CD14-positive monocyte (primary cell): ENCODE measurements around the gene RCVRN. TPM values are rescaled to one million over a fixed set of nuclear protein-coding genes. Genes with fewer than 3 reads are reported as not detected.
A peak's percentile ranks its signal among the peaks of the same experiment; 100 is the strongest.

ENCODE experiments used
- DNase-seq, 3 donors: peaks; one replicate each; pipeline ENCODE4 v3.0.0-alpha.2; 2011 to 2022
- H2AFZ ChIP-seq: 2 replicates; pipeline ENCODE4 v1.6.0; 2012; ENCODE audit warnings: mild to moderate bottlenecking, low read depth, low read length, inconsistent platforms; ENCODE audit not compliant: insufficient read depth, poor library complexity, severe bottlenecking
- H3K27ac ChIP-seq, 2 donors: 1 replicate in 1 of 2; 2 replicates in 1 of 2; pipeline ENCODE4 v1.5.1; 2012 to 2013; ENCODE audit warnings: low read length in 2 of 2, control low read depth in 1 of 2, inconsistent platforms in 1 of 2, low read depth in 1 of 2, mild to moderate bottlenecking in 1 of 2
- H3K27me3 ChIP-seq, 2 donors: one replicate each; pipeline versions ENCODE4 v1.6.0 to v1.6.1; 2011 to 2013; ENCODE audit warnings: low read length in 2 of 2; ENCODE audit not compliant: control insufficient read depth in 2 of 2, insufficient read depth in 2 of 2
- H3K36me3 ChIP-seq, 2 donors: replicated peaks in 1 of 2; 1 replicate in 1 of 2; 2 replicates in 1 of 2; pipeline versions ENCODE4 v1.5.1 to v1.6.1; 2012 to 2013; ENCODE audit warnings: low read length in 2 of 2, control low read depth in 1 of 2, inconsistent platforms in 1 of 2, mild to moderate bottlenecking in 1 of 2; ENCODE audit not compliant: insufficient read depth in 2 of 2, control insufficient read depth in 1 of 2
- H3K4me1 ChIP-seq, 2 donors: 1 replicate in 1 of 2; 2 replicates in 1 of 2; pipeline versions ENCODE4 v1.5.1 to v1.6.1; 2012 to 2013; ENCODE audit warnings: low read length in 2 of 2, control low read depth in 1 of 2, inconsistent platforms in 1 of 2, mild to moderate bottlenecking in 1 of 2, moderate library complexity in 1 of 2; ENCODE audit not compliant: insufficient read depth in 2 of 2, control insufficient read depth in 1 of 2
- H3K4me2 ChIP-seq: replicated peaks from 2 replicates; pipeline ENCODE3; 2012; ENCODE audit warnings: low read length, moderate library complexity, mild to moderate bottlenecking; ENCODE audit not compliant: poor library complexity, severe bottlenecking; ENCODE audit errors: extremely low read depth
- H3K4me3 ChIP-seq, 3 experiments: fragments of 200-600 bp in 1 of 3; sonication (generic) in 1 of 3; replicated peaks in 1 of 3; 1 replicate in 2 of 3; 2 replicates in 1 of 3; pipeline ENCODE4 v1.5.1; 2011 to 2013; ENCODE audit warnings: low read length in 3 of 3, mild to moderate bottlenecking in 3 of 3, control low read depth in 2 of 3, low read depth in 2 of 3, inconsistent platforms in 1 of 3, moderate library complexity in 1 of 3
- H3K79me2 ChIP-seq: 2 replicates; pipeline ENCODE4 v1.6.0; 2012; ENCODE audit warnings: mild to moderate bottlenecking, control low read depth, inconsistent platforms, low read length, moderate library complexity; ENCODE audit not compliant: insufficient read depth
- H3K9ac ChIP-seq: 2 replicates; pipeline ENCODE4 v1.6.0; 2017; ENCODE audit warnings: low read length, mild to moderate bottlenecking; ENCODE audit not compliant: insufficient read depth, poor library complexity, severe bottlenecking
- H3K9me3 ChIP-seq, 2 donors: replicated peaks in 1 of 2; 1 replicate in 1 of 2; 2 replicates in 1 of 2; pipeline versions ENCODE4 v1.5.1 to v1.6.1; 2012 to 2013; ENCODE audit warnings: low read length in 2 of 2, control low read depth in 1 of 2; ENCODE audit not compliant: control insufficient read depth in 1 of 2, insufficient read depth in 1 of 2
- H4K20me1 ChIP-seq: 2 replicates; pipeline ENCODE4 v1.6.0; 2012; ENCODE audit warnings: mild to moderate bottlenecking, low read length, control low read depth, moderate library complexity; ENCODE audit not compliant: insufficient read depth
- H3K27ac Mint-ChIP-seq, 7 donors: one replicate each; pipeline ENCODE4 v1.8.0; 2020; ENCODE audit warnings: mild to moderate bottlenecking in 7 of 7, mixed read lengths in 7 of 7, moderate library complexity in 6 of 7, inconsistent platforms in 2 of 7
- H3K27me3 Mint-ChIP-seq, 3 donors: one replicate each; pipeline ENCODE4 v1.8.0; 2021 to 2022; ENCODE audit warnings: low read depth in 3 of 3, mild to moderate bottlenecking in 3 of 3, mixed read lengths in 3 of 3, moderate library complexity in 3 of 3, inconsistent platforms in 1 of 3
- H3K36me3 Mint-ChIP-seq, 2 donors: one replicate each; pipeline ENCODE4 v1.8.0; 2020; ENCODE audit warnings: mixed read lengths in 2 of 2, inconsistent platforms in 1 of 2, mild to moderate bottlenecking in 1 of 2
- H3K4me1 Mint-ChIP-seq: one replicate; pipeline ENCODE4 v1.8.0; 2020; ENCODE audit warnings: mild to moderate bottlenecking, mixed read lengths
- H3K4me3 Mint-ChIP-seq, 2 donors: one replicate each; pipeline ENCODE4 v1.8.0; 2020; ENCODE audit warnings: mild to moderate bottlenecking in 2 of 2, mixed read lengths in 2 of 2, moderate library complexity in 1 of 2
- H3K9me3 Mint-ChIP-seq, 7 donors: one replicate each; pipeline ENCODE4 v1.8.0; 2020 to 2022; ENCODE audit warnings: mixed read lengths in 7 of 7, mild to moderate bottlenecking in 6 of 7, moderate library complexity in 6 of 7, inconsistent platforms in 2 of 7
- CTCF ChIP-seq: fragments of 200-600 bp; IDR thresholded peaks from one replicate; pipeline ENCODE4 v1.8.0; 2022; ENCODE audit warnings: antibody characterized with exemption, mild to moderate bottlenecking
- WGBS: methylation state at CpG from one replicate; pipeline ENCODE4 v1.1.5; 2013; ENCODE audit warnings: missing lambda C conversion rate; ENCODE audit not compliant: insufficient coverage; 5-methylcytosine and 5-hydroxymethylcytosine counted together
- intact Hi-C, 2 donors: fragments of 100-400 bp; cut with micrococcal nuclease; formaldehyde crosslinking; loops; one replicate each; pipeline versions ENCODE4 v1.15.0 to v1.15.1; 2023
- polyA plus RNA-seq, 3 donors: library from polyadenylated mRNA; depleted of rRNA in 1 of 3; unstranded in 2 of 3; stranded (reverse) in 1 of 3; fragments of 300-500 nt in 2 of 3; fragments of >200 nt in 1 of 3; fragmentation: Illumina TruSeq in 2 of 3; gene quantifications; 1 replicate in 2 of 3; 2 replicates in 1 of 3; pipeline ENCODE4 v1.2.3, GENCODE V29; 2012 to 2021

The RCVRN gene
- polyA plus RNA-seq, 3 donors, result 2.5 TPM; not detected in 2

GRCh38 chr17:9875441-9875840 lies 29.6 kb downstream of the RCVRN start:
- no peak overlapping the region for H3K9ac ChIP-seq
- H4K20me1 ChIP-seq, result no peaks in the 10 kb centered on the region
- DNase-seq, result no peak
- no peaks in the 10 kb centered on the region for H3K79me2 ChIP-seq
- no peak overlapping the region for H3K27ac ChIP-seq
- no peaks in the 10 kb centered on the region for H3K9me3 ChIP-seq
- WGBS, result 17% methylated on average over 1 of the region's 3 CpGs
- H3K4me1 ChIP-seq, result peaks cover 8 to 14% of the 10 kb centered on the region in 2 donors
- peaks cover 9 to 15% (median 13%) of the 10 kb centered on the region in 3 donors for H3K27me3 Mint-ChIP-seq
- no peak overlapping the region for H2AFZ ChIP-seq
- no peak overlapping the region for H3K4me2 ChIP-seq
- no peak overlapping the region for H3K4me3 Mint-ChIP-seq
- H3K4me3 ChIP-seq, result no peak overlapping the region
- no peak for TF ChIP-seq CTCF
- intact Hi-C loops, result no loop called here
- no peaks in the 10 kb centered on the region for H3K36me3 Mint-ChIP-seq
- H3K9me3 Mint-ChIP-seq, result peaks cover 0 to 7% (median 0%) of the 10 kb centered on the region in 7 donors
- H3K27ac Mint-ChIP-seq, result peak overlapping the region in 1 of 7 donors; percentile 69
- peaks cover 9% of the 10 kb centered on the region for H3K4me1 Mint-ChIP-seq
- no peaks in the 10 kb centered on the region for H3K36me3 ChIP-seq
- H3K27me3 ChIP-seq, result peaks cover 0 to 3% of the 10 kb centered on the region in 2 donors

GRCh38 chr17:9874722-9875121 lies 30.3 kb downstream of the RCVRN start:
- H3K27me3 Mint-ChIP-seq, result peaks cover 7 to 15% (median 13%) of the 10 kb centered on the region in 3 donors
- H3K4me3 Mint-ChIP-seq, result no peak overlapping the region
- no peaks in the 10 kb centered on the region for H3K79me2 ChIP-seq
- no peak overlapping the region for H3K27ac Mint-ChIP-seq
- peaks cover 0 to 3% of the 10 kb centered on the region in 2 donors for H3K27me3 ChIP-seq
- peaks cover under 1 to 6% of the 10 kb centered on the region in 2 donors for H3K4me1 ChIP-seq
- no peak overlapping the region for H3K27ac ChIP-seq
- peaks cover 0 to 7% (median 0%) of the 10 kb centered on the region in 7 donors for H3K9me3 Mint-ChIP-seq
- H3K4me2 ChIP-seq, result no peak overlapping the region
- WGBS, result no CpG with 5 or more reads among the region's 3 CpGs
- H4K20me1 ChIP-seq, result no peaks in the 10 kb centered on the region
- H3K9ac ChIP-seq, result no peak overlapping the region
- no peak overlapping the region for H3K4me3 ChIP-seq
- intact Hi-C loops, result no loop called here
- no peak overlapping the region for H2AFZ ChIP-seq
- no peaks in the 10 kb centered on the region for H3K36me3 ChIP-seq
- no peak for TF ChIP-seq CTCF
- H3K4me1 Mint-ChIP-seq, result peaks cover 2% of the 10 kb centered on the region
- no peak for DNase-seq
- H3K9me3 ChIP-seq, result no peaks in the 10 kb centered on the region
- H3K36me3 Mint-ChIP-seq, result no peaks in the 10 kb centered on the region
